Measurements from ENCODE around the gene HS6ST2.

The HS6ST2 gene

GRCh38 chrX:132714913-132715312 lies 243.5 kb downstream of the HS6ST2 start:
- no peak for TF ChIP-seq EZH2 (IDR thresholded peaks at IDR 0.05; ENCODE audit: borderline replicate concordance, low read length)
- TF ChIP-seq, protein P1, sequence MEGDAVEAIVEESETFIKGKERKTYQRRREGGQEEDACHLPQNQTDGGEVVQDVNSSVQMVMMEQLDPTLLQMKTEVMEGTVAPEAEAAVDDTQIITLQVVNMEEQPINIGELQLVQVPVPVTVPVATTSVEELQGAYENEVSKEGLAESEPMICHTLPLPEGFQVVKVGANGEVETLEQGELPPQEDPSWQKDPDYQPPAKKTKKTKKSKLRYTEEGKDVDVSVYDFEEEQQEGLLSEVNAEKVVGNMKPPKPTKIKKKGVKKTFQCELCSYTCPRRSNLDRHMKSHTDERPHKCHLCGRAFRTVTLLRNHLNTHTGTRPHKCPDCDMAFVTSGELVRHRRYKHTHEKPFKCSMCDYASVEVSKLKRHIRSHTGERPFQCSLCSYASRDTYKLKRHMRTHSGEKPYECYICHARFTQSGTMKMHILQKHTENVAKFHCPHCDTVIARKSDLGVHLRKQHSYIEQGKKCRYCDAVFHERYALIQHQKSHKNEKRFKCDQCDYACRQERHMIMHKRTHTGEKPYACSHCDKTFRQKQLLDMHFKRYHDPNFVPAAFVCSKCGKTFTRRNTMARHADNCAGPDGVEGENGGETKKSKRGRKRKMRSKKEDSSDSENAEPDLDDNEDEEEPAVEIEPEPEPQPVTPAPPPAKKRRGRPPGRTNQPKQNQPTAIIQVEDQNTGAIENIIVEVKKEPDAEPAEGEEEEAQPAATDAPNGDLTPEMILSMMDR (IDR thresholded peaks at IDR 0.05; ENCODE audit: low read length), result no peak

GRCh38 chrX:132712350-132712749 lies 246.1 kb downstream of the HS6ST2 start:
- no peaks in the 10 kb centered on the region for H3F3A ChIP-seq (ENCODE audit: insufficient read depth, low read length)
- no peak overlapping the region for H3K9ac ChIP-seq (ENCODE audit: low read length)
- H3K4me1 ChIP-seq (ENCODE audit: insufficient read depth, low read length, severe bottlenecking), result no peaks in the 10 kb centered on the region
- no peak overlapping the region for H2AFZ ChIP-seq (ENCODE audit: low read length)
- H3K9me3 ChIP-seq (ENCODE audit: low read length), result no peaks in the 10 kb centered on the region
- H3K4me3 ChIP-seq (ENCODE audit: low read depth, low read length, poor library complexity, severe bottlenecking), result no peak overlapping the region
- no peaks in the 10 kb centered on the region for H3K79me2 ChIP-seq (ENCODE audit: insufficient read depth, low read length)
- no peaks in the 10 kb centered on the region for H4K20me1 ChIP-seq (ENCODE audit: insufficient read depth, low read length)
- H3K9me2 ChIP-seq (ENCODE audit: low read depth, low read length), result no peaks in the 10 kb centered on the region
- TF ChIP-seq, protein P1 (IDR thresholded peaks at IDR 0.05; ENCODE audit: low read length), result no peak
- H3K27ac ChIP-seq (ENCODE audit: low read depth, low read length, poor library complexity, severe bottlenecking), result no peak overlapping the region
- H3K27me3 ChIP-seq (ENCODE audit: insufficient read depth, low read length), result no peaks in the 10 kb centered on the region
- no peak overlapping the region for H3K4me2 ChIP-seq (ENCODE audit: low read length)
- H3K36me3 ChIP-seq (ENCODE audit: insufficient read depth, low read length), result no peaks in the 10 kb centered on the region

More at GRCh38 chrX:132714913-132715312, 243.5 kb downstream of the HS6ST2 start:
- no peak overlapping the region for H3K9ac ChIP-seq (ENCODE audit: low read length)
- no peak overlapping the region for H3K27ac ChIP-seq (ENCODE audit: low read depth, low read length, poor library complexity, severe bottlenecking)
- no peak overlapping the region for H2AFZ ChIP-seq (ENCODE audit: low read length)
- H3K27me3 ChIP-seq (ENCODE audit: insufficient read depth, low read length), result no peaks in the 10 kb centered on the region
- no peaks in the 10 kb centered on the region for H4K20me1 ChIP-seq (ENCODE audit: insufficient read depth, low read length)
- H3K4me2 ChIP-seq (ENCODE audit: low read length), result no peak overlapping the region
- H3K79me2 ChIP-seq (ENCODE audit: insufficient read depth, low read length), result no peaks in the 10 kb centered on the region
- no peaks in the 10 kb centered on the region for H3K9me3 ChIP-seq (ENCODE audit: low read length)
- no peaks in the 10 kb centered on the region for H3K9me2 ChIP-seq (ENCODE audit: low read depth, low read length)
- H3K4me1 ChIP-seq (ENCODE audit: insufficient read depth, low read length, severe bottlenecking), result no peaks in the 10 kb centered on the region
- no peaks in the 10 kb centered on the region for H3K36me3 ChIP-seq (ENCODE audit: insufficient read depth, low read length)
- no peak overlapping the region for H3K4me3 ChIP-seq (ENCODE audit: low read depth, low read length, poor library complexity, severe bottlenecking)
- H3F3A ChIP-seq (ENCODE audit: insufficient read depth, low read length), result no peaks in the 10 kb centered on the region

DNA sequence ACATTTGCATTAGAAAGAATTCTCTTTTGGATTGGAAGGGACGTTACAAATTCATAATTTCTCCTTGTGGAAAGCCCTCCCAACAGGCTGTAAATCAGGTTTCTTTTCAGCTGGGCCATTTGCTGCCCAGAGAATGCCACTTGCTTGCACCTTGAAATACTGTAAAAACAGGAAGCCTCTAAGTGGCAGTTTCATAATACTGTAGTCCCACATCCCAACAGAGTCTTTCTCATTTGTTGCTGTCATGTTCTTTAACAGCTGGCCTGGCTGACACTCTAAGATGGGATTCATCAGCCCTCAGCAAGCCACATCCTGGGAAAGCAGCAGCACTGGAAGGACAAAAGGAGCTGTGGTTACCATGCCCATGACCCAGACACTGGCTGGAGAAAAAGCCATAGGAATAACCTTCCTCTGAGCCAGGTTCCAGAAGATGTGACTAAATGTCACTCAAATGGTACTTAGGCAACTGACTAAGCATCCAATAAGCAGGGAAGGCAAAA lies 247.7 kb downstream of the HS6ST2 start:
- H3K36me3 ChIP-seq (ENCODE audit: insufficient read depth, low read length), result no peaks in the 10 kb centered on the region
- no peaks in the 10 kb centered on the region for H3K9me2 ChIP-seq (ENCODE audit: low read depth, low read length)
- no peaks in the 10 kb centered on the region for H3K4me1 ChIP-seq (ENCODE audit: insufficient read depth, low read length, severe bottlenecking)
- no peak overlapping the region for H3K27ac ChIP-seq (ENCODE audit: low read depth, low read length, poor library complexity, severe bottlenecking)
- H2AFZ ChIP-seq (ENCODE audit: low read length), result no peak overlapping the region
- H3K27me3 ChIP-seq (ENCODE audit: insufficient read depth, low read length), result no peaks in the 10 kb centered on the region
- H3K4me2 ChIP-seq (ENCODE audit: low read length), result no peak overlapping the region
- no peaks in the 10 kb centered on the region for H3K79me2 ChIP-seq (ENCODE audit: insufficient read depth, low read length)
- H3K4me3 ChIP-seq (ENCODE audit: low read depth, low read length, poor library complexity, severe bottlenecking), result no peak overlapping the region
- no peak overlapping the region for H3K9ac ChIP-seq (ENCODE audit: low read length)
- no peaks in the 10 kb centered on the region for H3K9me3 ChIP-seq (ENCODE audit: low read length)
- TF ChIP-seq EZH2 (IDR thresholded peaks at IDR 0.05; ENCODE audit: borderline replicate concordance, low read length), result no peak
- TF ChIP-seq, protein P1 (IDR thresholded peaks at IDR 0.05; ENCODE audit: low read length), result no peak
- no peaks in the 10 kb centered on the region for H4K20me1 ChIP-seq (ENCODE audit: insufficient read depth, low read length)
- H3F3A ChIP-seq (ENCODE audit: insufficient read depth, low read length), result no peaks in the 10 kb centered on the region
